Tibial nerve (tissue), 4 donors: Measurements from ENCODE around the gene PIP5K1C. TPM values are rescaled to one million over a fixed set of nuclear protein-coding genes. Genes with fewer than 3 reads are reported as not detected.

ENCODE experiments used
- DNase-seq, 2 donors: peaks; one replicate each; pipeline ENCODE4 v3.0.0-alpha.2; 2019; ENCODE audit warnings: low spot score in 2 of 2
- H3K27ac ChIP-seq, 4 donors: fragments of 200-600 bp; sonication (generic) in 3 of 4; one replicate each; pipeline ENCODE4 v1.5.1; 2017 to 2019; ENCODE audit warnings: mild to moderate bottlenecking in 1 of 4
- H3K27me3 ChIP-seq, 2 donors: fragments of 200-600 bp; sonication (generic) in 1 of 2; one replicate each; pipeline versions ENCODE4 v1.5.1 to v1.6.0; 2017 to 2019
- H3K36me3 ChIP-seq, 3 donors: fragments of 200-600 bp; sonication (generic); one replicate each; pipeline ENCODE4 v1.5.1; 2018 to 2019
- H3K4me1 ChIP-seq, 4 donors: fragments of 200-600 bp; sonication (generic) in 3 of 4; one replicate each; pipeline ENCODE4 v1.5.1; 2017 to 2019
- H3K4me3 ChIP-seq, 4 donors: fragments of 200-600 bp; sonication (generic) in 3 of 4; one replicate each; pipeline ENCODE4 v1.5.1; 2017 to 2019; ENCODE audit warnings: mild to moderate bottlenecking in 1 of 4, moderate library complexity in 1 of 4
- H3K9me3 ChIP-seq, 4 donors: fragments of 200-600 bp; sonication (generic) in 3 of 4; one replicate each; pipeline ENCODE4 v1.5.1; 2017 to 2019
- CTCF ChIP-seq, 5 experiments: fragments of 200-600 bp in 3 of 5; fragments of 450-650 bp in 2 of 5; sonication (generic) in 3 of 5; IDR thresholded peaks; one replicate each; pipeline ENCODE4 v1.5.1; 2016 to 2019; ENCODE audit warnings: antibody characterized with exemption in 5 of 5, mild to moderate bottlenecking in 3 of 5, moderate library complexity in 2 of 5
- EP300 ChIP-seq, 2 donors: sonication (generic); formaldehyde crosslinking; IDR thresholded peaks; one replicate each; pipeline ENCODE4 v1.6.1; 2017; ENCODE audit warnings: antibody characterized with exemption in 2 of 2, mild to moderate bottlenecking in 1 of 2
- POLR2A ChIP-seq, 2 donors: fragments of 450-650 bp; IDR thresholded peaks; one replicate each; pipeline ENCODE4 v1.6.1; 2017; ENCODE audit warnings: antibody characterized with exemption in 2 of 2, mild to moderate bottlenecking in 2 of 2, moderate library complexity in 2 of 2
- WGBS, 2 donors: methylation state at CpG; one replicate each; pipeline ENCODE4 v1.1.5; 2018; 5-methylcytosine and 5-hydroxymethylcytosine counted together
- total RNA-seq, 4 donors: library from RNA; depleted of rRNA; stranded (reverse); fragments of >200 nt; gene quantifications; one replicate each; pipeline ENCODE4 v1.1.0, GENCODE V29; 2016

Gene PIP5K1C
- total RNA-seq, 4 donors from 2014 or later = 23.0 to 37.2 (median 24.9) TPM

- H3K36me3 ChIP-seq = peaks cover 0 to 33% (median 6%) of the 10 kb centered on the region in 3 donors
- DNase-seq = no peak
- H3K27me3 ChIP-seq = no peaks in the 10 kb centered on the region
- H3K27ac ChIP-seq = no peak overlapping the region
- TF ChIP-seq EP300 (IDR thresholded peaks at IDR 0.05) = no peak
- WGBS, 2 donors = 90 to 93% methylated on average over 23 of the region's 23 CpGs
- H3K4me1 ChIP-seq = peaks cover 0 to 37% (median 3%) of the 10 kb centered on the region in 4 donors
- H3K4me3 ChIP-seq = no peak overlapping the region
- H3K9me3 ChIP-seq = peaks cover 0 to 8% (median 0%) of the 10 kb centered on the region in 4 donors
Observed at GRCh38 chr19:3684054-3684816, 16.0 kb downstream of the PIP5K1C start.

GRCh38 chr19:3683405-3684053 is 16.7 kb downstream of the PIP5K1C start:
- 63 to 64% methylated on average over 24 to 26 of the region's 26 CpGs for WGBS, 2 donors
- no peak for TF ChIP-seq EP300 (IDR thresholded peaks at IDR 0.05)
- no peak for TF ChIP-seq CTCF (IDR thresholded peaks at IDR 0.05)
- TF ChIP-seq POLR2A (IDR thresholded peaks at IDR 0.05) = no peak
- Histone ChIP-seq H3K36me3 (peaks cover 0 to 33% (median 6%) of the 10 kb centered on the region in 3 donors), H3K4me3 (no peak overlapping the region), H3K27ac (no peak overlapping the region), H3K4me1 (peaks cover 0 to 32% (median 3%) of the 10 kb centered on the region in 4 donors), H3K27me3 (no peaks in the 10 kb centered on the region), H3K9me3 (peaks cover 0 to 8% (median 0%) of the 10 kb centered on the region in 4 donors)
- no peak for DNase-seq

- H3K4me1 ChIP-seq = peaks cover 0 to 25% (median 2%) of the 10 kb centered on the region in 4 donors
- no peak for DNase-seq
Observed at GRCh38 chr19:3682741-3683404, 17.4 kb downstream of the PIP5K1C start.

GRCh38 chr19:3682286-3682685 is 18.0 kb downstream of the PIP5K1C start:
- 85 to 97% methylated on average over 10 of the region's 10 CpGs for WGBS, 2 donors
- H3K9me3 ChIP-seq = peaks cover 0 to 8% (median 0%) of the 10 kb centered on the region in 4 donors
- H3K36me3 ChIP-seq = peaks cover 0 to 33% (median 6%) of the 10 kb centered on the region in 3 donors
- TF ChIP-seq CTCF (IDR thresholded peaks at IDR 0.05) = no peak
- no peak for TF ChIP-seq POLR2A (IDR thresholded peaks at IDR 0.05)
- no peak for TF ChIP-seq EP300 (IDR thresholded peaks at IDR 0.05)
- H3K27me3 ChIP-seq = no peaks in the 10 kb centered on the region
- H3K4me1 ChIP-seq = peaks cover 0 to 19% (median 0%) of the 10 kb centered on the region in 4 donors
- no peak for DNase-seq
- peak overlapping the region in 1 of 4 donors; percentile 7 for H3K27ac ChIP-seq
- H3K4me3 ChIP-seq = no peak overlapping the region

More at GRCh38 chr19:3682741-3683404, 17.4 kb downstream of the PIP5K1C start:
- 57 to 59% methylated on average over 17 of the region's 17 CpGs for WGBS, 2 donors
- Histone ChIP-seq H3K4me3 (no peak overlapping the region), H3K27me3 (no peaks in the 10 kb centered on the region), H3K36me3 (peaks cover 0 to 33% (median 6%) of the 10 kb centered on the region in 3 donors), H3K9me3 (peaks cover 0 to 8% (median 0%) of the 10 kb centered on the region in 4 donors), H3K27ac (peak overlapping the region in 1 of 4 donors; percentile 7)
- TF ChIP-seq CTCF (IDR thresholded peaks at IDR 0.05) (no peak), EP300 (IDR thresholded peaks at IDR 0.05) (no peak), POLR2A (IDR thresholded peaks at IDR 0.05) (no peak)

GRCh38 chr19:3680939-3681338 is 19.3 kb downstream of the PIP5K1C start:
- WGBS, 2 donors = 90 to 94% methylated on average over 12 of the region's 12 CpGs
- peaks cover 0 to 8% (median 0%) of the 10 kb centered on the region in 4 donors for H3K9me3 ChIP-seq
- H3K27me3 ChIP-seq = no peaks in the 10 kb centered on the region
- TF ChIP-seq EP300 (IDR thresholded peaks at IDR 0.05) (no peak), CTCF (IDR thresholded peaks at IDR 0.05) (no peak), POLR2A (IDR thresholded peaks at IDR 0.05) (no peak)
- no peak overlapping the region for H3K4me3 ChIP-seq
- H3K36me3 ChIP-seq = peaks cover 0 to 33% (median 6%) of the 10 kb centered on the region in 3 donors
- H3K27ac ChIP-seq = no peak overlapping the region
- H3K4me1 ChIP-seq = peaks cover 0 to 16% (median 0%) of the 10 kb centered on the region in 4 donors
- DNase-seq = no peak
